ENCODE data around the gene NEDD4L. TPM values are rescaled to one million over a fixed set of nuclear protein-coding genes. Genes with fewer than 3 reads are reported as not detected.

NEDD4L gene
- polyA plus RNA-seq, 1 of the 3 experiments (the other 2 are of a cell fraction) = 13.2 TPM

GRCh38 chr18:58196881-58197872 is 153.2 kb downstream of the NEDD4L start (continued):
- TF ChIP-seq IRF3 (IDR thresholded peaks at IDR 0.05; ENCODE audit: low read depth, low read length) = no peak
- TF ChIP-seq JUND (IDR thresholded peaks at IDR 0.05) = no peak
- no peak for TF ChIP-seq TEAD4 (IDR thresholded peaks at IDR 0.05; ENCODE audit: borderline replicate concordance, insufficient read depth)

DNA sequence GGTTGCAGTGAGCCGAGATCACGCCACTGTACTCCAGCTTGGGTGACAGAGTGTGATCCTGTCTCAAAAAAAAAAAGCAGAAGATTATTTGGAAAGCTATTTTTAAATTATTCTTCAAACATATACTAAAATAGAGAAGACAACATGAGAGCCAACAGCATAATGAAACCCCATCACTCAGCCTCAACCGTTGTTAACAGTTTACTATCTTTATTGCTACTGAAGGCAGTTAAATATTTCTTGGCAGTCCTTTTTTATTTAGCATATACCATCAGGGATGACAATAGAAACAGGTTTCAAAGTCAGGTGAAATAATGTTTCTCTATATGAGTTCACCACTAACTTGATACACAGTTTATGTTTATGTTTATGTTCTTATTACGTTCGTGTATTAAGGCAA is 157.2 kb downstream of the NEDD4L start:
- Histone ChIP-seq H3K79me2 (ENCODE audit: insufficient read depth) (no peaks in the 10 kb centered on the region), H3K4me3 (ENCODE audit: low read depth in 2 of 2, low read length in 1 of 2) (no peak overlapping the region), H3K9ac (no peak overlapping the region), H3K36me3 (replicated peaks in 1 of 2; ENCODE audit: control insufficient read depth in 1 of 2, insufficient read depth in 2 of 2, low read length in 1 of 2) (no peaks in the 10 kb centered on the region), H3K4me1 (ENCODE audit: control insufficient read depth in 1 of 2, insufficient read depth in 2 of 2, low read depth in 1 of 2, low read length in 1 of 2) (peaks cover 6 to 23% of the 10 kb centered on the region in 2 experiments; a peak in 2 of 4 replicates), H4K20me1 (ENCODE audit: insufficient read depth) (no peaks in the 10 kb centered on the region), H2AFZ (ENCODE audit: low read depth) (no peak overlapping the region), H3K27ac (ENCODE audit: low read depth in 2 of 2, low read length in 1 of 2) (no peak overlapping the region), H3F3A (replicated peaks; ENCODE audit: insufficient read depth) (peaks cover 15% of the 10 kb centered on the region), H3K4me2 (no peak overlapping the region), H3K9me2 (no peaks in the 10 kb centered on the region), H3K27me3 (ENCODE audit: insufficient read depth) (no peaks in the 10 kb centered on the region), H3K9me3 (no peaks in the 10 kb centered on the region)
- POLR2A ChIA-PET = no interaction called here
- DNase-seq = no peak
- no peak for TF ChIP-seq YY1 (IDR thresholded peaks at IDR 0.05; ENCODE audit: low read depth)
- no peak for TF ChIP-seq IRF3 (IDR thresholded peaks at IDR 0.05; ENCODE audit: low read depth, low read length)
- TF ChIP-seq POLR2AphosphoS5 (IDR thresholded peaks at IDR 0.05; ENCODE audit: low read depth, low read length) = no peak
- TF ChIP-seq ELF1 (IDR thresholded peaks at IDR 0.05) = no peak
- TF ChIP-seq FOXJ3 (CRISPR knock-in tag; IDR thresholded peaks at IDR 0.05) = no peak
- TF ChIP-seq JUND (IDR thresholded peaks at IDR 0.05) = no peak
- TF ChIP-seq GATA2 (CRISPR knock-in tag; IDR thresholded peaks at IDR 0.05) = no peak
- TF ChIP-seq FOSL2 (IDR thresholded peaks at IDR 0.05; ENCODE audit: borderline replicate concordance, low read depth) = no peak
- TF ChIP-seq MXI1 (IDR thresholded peaks at IDR 0.05; ENCODE audit: low read depth, low read length) = no peak
- TF ChIP-seq RCOR1 (IDR thresholded peaks at IDR 0.05; ENCODE audit: low read length) = no peak
- TF ChIP-seq MEF2A (IDR thresholded peaks at IDR 0.05; ENCODE audit: borderline replicate concordance, low read depth) = no peak
- no peak for TF ChIP-seq FOXM1 (IDR thresholded peaks at IDR 0.05; ENCODE audit: low read depth)
- no peak for TF ChIP-seq TEAD4 (IDR thresholded peaks at IDR 0.05; ENCODE audit: borderline replicate concordance, insufficient read depth)
- 92% methylated on average over 5 of the region's 5 CpGs for WGBS (ENCODE audit: low lambda C conversion rate)
- CTCF ChIA-PET = interaction anchor here (0.6 to 0.9 kb wide), 2 partner anchors 23 to 640 kb away, joined by 3 read pairs; no protein-coding TSS in a partner anchor

Measured in SK-N-SH (cell line).